ENCODE data around the gene KMT2C. TPM values are rescaled to one million over a fixed set of nuclear protein-coding genes. Genes with fewer than 3 reads are reported as not detected.

KMT2C gene
- total RNA-seq, 2 experiments from 2014 or later: 47.5 to 105 TPM

DNA sequence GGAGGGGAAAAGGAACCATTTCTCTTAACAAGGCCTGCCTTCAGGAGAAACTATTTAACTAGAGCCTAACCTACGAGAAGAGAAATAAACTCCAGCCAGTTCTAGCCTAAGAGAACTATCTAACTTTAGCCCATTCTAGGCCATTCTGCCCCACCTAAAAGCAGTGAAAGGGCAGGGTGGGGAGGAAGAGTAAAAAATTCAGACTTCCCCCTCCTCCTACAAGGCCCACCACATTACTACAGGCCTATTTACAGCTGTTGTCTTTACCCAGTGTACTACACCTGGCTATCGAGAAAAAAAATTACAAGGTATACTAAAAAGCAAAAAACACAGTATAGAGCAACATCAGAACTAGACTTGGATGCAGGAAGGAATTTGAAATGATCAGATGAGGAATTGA lies 93.0 kb downstream of the KMT2C start:
- no TSS peak for BruUV-seq (replicated peaks)
- Histone ChIP-seq H3K4me2 (ENCODE audit: low read length) (peak overlapping the region; percentile 82), H3K79me2 (ENCODE audit: insufficient read depth, low read depth, low read length) (peaks cover 98% of the 10 kb centered on the region), H3K36me3 (ENCODE audit: insufficient read depth, low read length) (peaks cover 20% of the 10 kb centered on the region), H3K9me2 (ENCODE audit: insufficient read depth, low read length) (no peaks in the 10 kb centered on the region), H3K4me1 (ENCODE audit: insufficient read depth, low read length, poor library complexity, severe bottlenecking) (peaks cover 68% of the 10 kb centered on the region), H3K4me3 (ENCODE audit: low read depth, low read length, poor library complexity, severe bottlenecking) (peak overlapping the region; percentile 65), H2AFZ (ENCODE audit: low read length) (peak overlapping the region; percentile 9; the same call in 1 of the 2 replicates), H4K20me1 (ENCODE audit: insufficient read depth, low read length) (no peaks in the 10 kb centered on the region), H3K27ac (ENCODE audit: low read depth, low read length, poor library complexity, severe bottlenecking) (peak overlapping the region; percentile 95), H3K9me3 (ENCODE audit: low read length) (no peaks in the 10 kb centered on the region; the same call in 1 of the 2 replicates)
- intact Hi-C loops (cut with micrococcal nuclease; ENCODE audit: unreplicated experiment): loop anchor here (1.0 kb wide), 1 partner anchor 122 kb away; no protein-coding TSS in a partner anchor
- POLR2A ChIA-PET: interaction anchor here (0.6 to 2.0 kb wide), 9 partner anchors 8 to 178 kb away, joined by 3 to 6 read pairs (median 5); no protein-coding TSS in a partner anchor
- CTCF ChIA-PET (ENCODE audit: unreplicated experiment): interaction anchor here (1.3 kb wide), 1 partner anchor 120 kb away, joined by 3 read pairs; no protein-coding TSS in a partner anchor
- no peak for TF ChIP-seq EZH2phosphoT487 (IDR thresholded peaks at IDR 0.05; ENCODE audit: borderline replicate concordance, low read depth, low read length)
- TF ChIP-seq, protein P1, sequence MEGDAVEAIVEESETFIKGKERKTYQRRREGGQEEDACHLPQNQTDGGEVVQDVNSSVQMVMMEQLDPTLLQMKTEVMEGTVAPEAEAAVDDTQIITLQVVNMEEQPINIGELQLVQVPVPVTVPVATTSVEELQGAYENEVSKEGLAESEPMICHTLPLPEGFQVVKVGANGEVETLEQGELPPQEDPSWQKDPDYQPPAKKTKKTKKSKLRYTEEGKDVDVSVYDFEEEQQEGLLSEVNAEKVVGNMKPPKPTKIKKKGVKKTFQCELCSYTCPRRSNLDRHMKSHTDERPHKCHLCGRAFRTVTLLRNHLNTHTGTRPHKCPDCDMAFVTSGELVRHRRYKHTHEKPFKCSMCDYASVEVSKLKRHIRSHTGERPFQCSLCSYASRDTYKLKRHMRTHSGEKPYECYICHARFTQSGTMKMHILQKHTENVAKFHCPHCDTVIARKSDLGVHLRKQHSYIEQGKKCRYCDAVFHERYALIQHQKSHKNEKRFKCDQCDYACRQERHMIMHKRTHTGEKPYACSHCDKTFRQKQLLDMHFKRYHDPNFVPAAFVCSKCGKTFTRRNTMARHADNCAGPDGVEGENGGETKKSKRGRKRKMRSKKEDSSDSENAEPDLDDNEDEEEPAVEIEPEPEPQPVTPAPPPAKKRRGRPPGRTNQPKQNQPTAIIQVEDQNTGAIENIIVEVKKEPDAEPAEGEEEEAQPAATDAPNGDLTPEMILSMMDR (conservative IDR thresholded peaks at IDR 0.05; ENCODE audit: low read length): no peak
- peak; percentile 56 for DNase-seq (ENCODE audit: low spot score)

DNA sequence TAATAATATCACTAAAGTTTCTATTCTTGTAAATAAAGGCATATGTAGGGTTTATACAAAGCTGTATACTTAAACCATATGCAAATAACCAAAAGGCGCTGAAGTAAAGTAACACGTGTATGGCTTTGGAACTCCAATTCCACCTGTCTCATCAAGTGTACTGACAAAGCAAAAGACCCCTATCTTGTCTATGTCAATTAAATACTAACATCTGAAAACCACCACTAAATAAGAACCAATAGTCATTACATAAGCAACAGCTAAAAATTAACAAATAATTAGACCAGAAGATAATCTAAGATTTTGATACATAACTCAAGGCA lies 93.9 kb downstream of the KMT2C start:
- no peaks in the 10 kb centered on the region for H4K20me1 ChIP-seq (ENCODE audit: insufficient read depth, low read length)
- peaks cover 77% of the 10 kb centered on the region for H3K4me1 ChIP-seq (ENCODE audit: insufficient read depth, low read length, poor library complexity, severe bottlenecking)
- peak overlapping the region; percentile 95 for H3K27ac ChIP-seq (ENCODE audit: low read depth, low read length, poor library complexity, severe bottlenecking)
- TF ChIP-seq, protein P1 (conservative IDR thresholded peaks at IDR 0.05; ENCODE audit: low read length): no peak
- TF ChIP-seq EZH2phosphoT487 (IDR thresholded peaks at IDR 0.05; ENCODE audit: borderline replicate concordance, low read depth, low read length): no peak
- H3K4me3 ChIP-seq (ENCODE audit: low read depth, low read length, poor library complexity, severe bottlenecking): peak overlapping the region; percentile 65
- H3K36me3 ChIP-seq (ENCODE audit: insufficient read depth, low read length): peaks cover 15% of the 10 kb centered on the region
- peak overlapping the region; percentile 82 for H3K4me2 ChIP-seq (ENCODE audit: low read length)
- BruUV-seq (replicated peaks): no TSS peak
- H3K9me2 ChIP-seq (ENCODE audit: insufficient read depth, low read length): no peaks in the 10 kb centered on the region
- DNase-seq (ENCODE audit: low spot score): peak; percentile 48
- intact Hi-C loops (cut with micrococcal nuclease; ENCODE audit: unreplicated experiment): loop anchor here (1.0 to 2.0 kb wide), 2 partner anchors 93 to 122 kb away; no protein-coding TSS in a partner anchor
- ChIA-PET CTCF (ENCODE audit: unreplicated experiment) (interaction anchor here (1.3 kb wide), 1 partner anchor 121 kb away, joined by 3 read pairs; no protein-coding TSS in a partner anchor), POLR2A (interaction anchor here (0.6 to 2.1 kb wide), 14 partner anchors 9 to 92 kb away, joined by 3 to 7 read pairs (median 5); no protein-coding TSS in a partner anchor)
- no peak overlapping the region for H2AFZ ChIP-seq (ENCODE audit: low read length)
- no peaks in the 10 kb centered on the region; the same call in 1 of the 2 replicates for H3K9me3 ChIP-seq (ENCODE audit: low read length)
- H3K79me2 ChIP-seq (ENCODE audit: insufficient read depth, low read depth, low read length): peaks cover 96% of the 10 kb centered on the region

Measured in OCI-LY7 (cell line).